ENCODE results near the gene CCL11.

Gene CCL11

DNA sequence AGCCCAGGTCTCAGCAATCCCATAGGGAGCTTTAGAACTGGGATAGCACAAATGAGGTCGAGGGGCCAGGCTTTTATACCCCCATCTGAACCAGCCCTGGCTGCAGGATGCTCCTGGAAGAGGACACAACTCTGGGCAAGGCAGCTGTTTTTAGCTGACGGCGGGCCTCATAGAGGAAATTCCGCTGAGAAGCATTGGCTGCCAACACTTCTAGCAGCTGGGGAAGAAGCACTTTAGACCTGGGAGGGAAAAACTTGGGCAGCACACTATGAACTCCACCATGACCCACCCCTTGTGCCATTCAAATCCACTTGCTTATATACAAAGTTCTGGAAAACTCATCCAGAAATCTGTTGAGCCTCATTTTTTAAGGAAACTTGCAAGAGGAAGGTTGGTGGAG is 5.0 kb downstream of the CCL11 start:
- no peak for TF ChIP-seq EZH2phosphoT487 (conservative IDR thresholded peaks at IDR 0.05; ENCODE audit: low read length)
- TF ChIP-seq CTCF (IDR thresholded peaks at IDR 0.05; ENCODE audit: insufficient read depth, low read length, poor library complexity, severe bottlenecking), result no peak
- H3K9ac ChIP-seq (ENCODE audit: low read length), result no peak overlapping the region
- no peaks in the 10 kb centered on the region for H3K27me3 ChIP-seq (ENCODE audit: low read length)
- H3F3A ChIP-seq (ENCODE audit: insufficient read depth), result no peaks in the 10 kb centered on the region
- H3K4me2 ChIP-seq (ENCODE audit: low read depth, low read length, poor library complexity, severe bottlenecking), result no peak overlapping the region
- H3K9me2 ChIP-seq (replicated peaks; ENCODE audit: insufficient read depth, low read length), result no peaks in the 10 kb centered on the region
- H4K20me1 ChIP-seq (ENCODE audit: low read depth, low read length), result no peaks in the 10 kb centered on the region
- H3K27ac ChIP-seq (ENCODE audit: low read depth, low read length), result no peak overlapping the region
- H3K79me2 ChIP-seq (ENCODE audit: insufficient read depth, low read length), result no peaks in the 10 kb centered on the region
- H3K36me3 ChIP-seq (ENCODE audit: low read length), result no peaks in the 10 kb centered on the region
- no peaks in the 10 kb centered on the region for H3K9me3 ChIP-seq (ENCODE audit: insufficient read depth, low read length)
- H2AFZ ChIP-seq (ENCODE audit: low read depth, low read length, severe bottlenecking), result no peak overlapping the region
- H3K4me3 ChIP-seq (ENCODE audit: insufficient read depth, low read length, poor library complexity, severe bottlenecking), result no peak overlapping the region

GRCh38 chr17:34291721-34292348 is 6.3 kb downstream of the CCL11 start:
- H3K4me3 ChIP-seq (ENCODE audit: insufficient read depth, low read length, poor library complexity, severe bottlenecking), result no peak overlapping the region
- no peak overlapping the region for H3K9ac ChIP-seq (ENCODE audit: low read length)
- no peak overlapping the region for H2AFZ ChIP-seq (ENCODE audit: low read depth, low read length, severe bottlenecking)
- no peaks in the 10 kb centered on the region for H3K9me2 ChIP-seq (replicated peaks; ENCODE audit: insufficient read depth, low read length)
- H3K79me2 ChIP-seq (ENCODE audit: insufficient read depth, low read length), result no peaks in the 10 kb centered on the region
- no peaks in the 10 kb centered on the region for H3K27me3 ChIP-seq (ENCODE audit: low read length)
- H3K36me3 ChIP-seq (ENCODE audit: low read length), result no peaks in the 10 kb centered on the region
- no peak overlapping the region for H3K4me2 ChIP-seq (ENCODE audit: low read depth, low read length, poor library complexity, severe bottlenecking)
- no peak for TF ChIP-seq EZH2phosphoT487 (conservative IDR thresholded peaks at IDR 0.05; ENCODE audit: low read length)
- no peak for TF ChIP-seq CTCF (IDR thresholded peaks at IDR 0.05; ENCODE audit: insufficient read depth, low read length, poor library complexity, severe bottlenecking)
- no peaks in the 10 kb centered on the region for H3F3A ChIP-seq (ENCODE audit: insufficient read depth)
- no peaks in the 10 kb centered on the region for H3K9me3 ChIP-seq (ENCODE audit: insufficient read depth, low read length)
- H3K27ac ChIP-seq (ENCODE audit: low read depth, low read length), result no peak overlapping the region
- no peaks in the 10 kb centered on the region for H4K20me1 ChIP-seq (ENCODE audit: low read depth, low read length)

DNA sequence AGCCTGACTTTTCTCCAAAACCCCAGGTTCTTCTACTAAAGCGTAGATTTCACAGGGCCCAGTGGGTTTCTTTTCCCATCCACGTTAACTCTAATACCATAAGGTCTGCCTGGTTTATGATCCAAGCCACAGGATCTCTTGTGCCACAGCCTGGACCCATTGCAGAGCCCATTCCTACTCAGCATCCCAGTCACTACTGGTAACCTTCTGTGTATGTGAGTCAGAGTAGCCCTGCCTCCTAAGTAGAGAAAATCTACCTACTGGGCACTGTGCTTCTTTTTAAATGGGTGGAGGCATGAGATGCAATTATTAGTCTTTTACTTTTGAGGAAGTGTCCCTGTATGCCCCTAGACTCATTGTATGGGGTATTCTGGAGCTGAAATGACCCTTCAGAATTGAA is 13.5 kb downstream of the CCL11 start:
- Histone ChIP-seq H3K4me3 (ENCODE audit: insufficient read depth, low read length, poor library complexity, severe bottlenecking) (no peak overlapping the region), H3K27me3 (ENCODE audit: low read length) (no peaks in the 10 kb centered on the region), H3F3A (ENCODE audit: insufficient read depth) (no peaks in the 10 kb centered on the region), H4K20me1 (ENCODE audit: low read depth, low read length) (no peaks in the 10 kb centered on the region), H3K9me2 (replicated peaks; ENCODE audit: insufficient read depth, low read length) (no peaks in the 10 kb centered on the region), H3K4me2 (ENCODE audit: low read depth, low read length, poor library complexity, severe bottlenecking) (no peak overlapping the region), H3K79me2 (ENCODE audit: insufficient read depth, low read length) (no peaks in the 10 kb centered on the region), H3K9me3 (ENCODE audit: insufficient read depth, low read length) (no peaks in the 10 kb centered on the region), H3K9ac (ENCODE audit: low read length) (no peak overlapping the region), H3K36me3 (ENCODE audit: low read length) (no peaks in the 10 kb centered on the region), H2AFZ (ENCODE audit: low read depth, low read length, severe bottlenecking) (no peak overlapping the region), H3K27ac (ENCODE audit: low read depth, low read length) (no peak overlapping the region)
- TF ChIP-seq EZH2phosphoT487 (conservative IDR thresholded peaks at IDR 0.05; ENCODE audit: low read length) (no peak), CTCF (IDR thresholded peaks at IDR 0.05; ENCODE audit: insufficient read depth, low read length, poor library complexity, severe bottlenecking) (no peak)
